ENCODE data around the gene HABP2.

- TF ChIP-seq CTCF (IDR thresholded peaks at IDR 0.05; ENCODE audit: borderline replicate concordance, extremely low read depth, low read length, poor library complexity, severe bottlenecking): peak; percentile 99
- no peak for TF ChIP-seq EZH2 (IDR thresholded peaks at IDR 0.05; ENCODE audit: borderline replicate concordance, low read depth, low read length, severe bottlenecking)
Measured at GRCh38 chr10:113563306-113564088, 10.6 kb downstream of the HABP2 start.

All from DND-41 (cell line).